ENCODE measurements around the gene SH3RF3. TPM values are rescaled to one million over a fixed set of nuclear protein-coding genes. Genes with fewer than 3 reads are reported as not detected.

The SH3RF3 gene
- total RNA-seq, 2 donors from 2014 or later, result 1.4 to 17.0 TPM

- no peaks in the 10 kb centered on the region for H3K36me3 ChIP-seq
- intact Hi-C loops (cut with DNase I), result no loop called here
- no peak for TF ChIP-seq POLR2A (IDR thresholded peaks at IDR 0.05)
- TF ChIP-seq POLR2AphosphoS5 (IDR thresholded peaks at IDR 0.05), result peak; percentile 14
- no peak for TF ChIP-seq CTCF (IDR thresholded peaks at IDR 0.05)
- 53% methylated on average over 24 of the region's 24 CpGs for WGBS
- H3K4me1 ChIP-seq (replicated peaks), result no peaks in the 10 kb centered on the region
- H3K27me3 ChIP-seq (replicated peaks; ENCODE audit: insufficient read depth), result no peaks in the 10 kb centered on the region
- no peak overlapping the region for H3K27ac ChIP-seq
- no peak overlapping the region for H3K4me3 ChIP-seq
- no peaks in the 10 kb centered on the region for H3K9me3 ChIP-seq
- DNase-seq (ENCODE audit: low spot score), result peak; percentile 41
Measured at GRCh38 chr2:109331896-109332848, 203.2 kb downstream of the SH3RF3 start.

DNA sequence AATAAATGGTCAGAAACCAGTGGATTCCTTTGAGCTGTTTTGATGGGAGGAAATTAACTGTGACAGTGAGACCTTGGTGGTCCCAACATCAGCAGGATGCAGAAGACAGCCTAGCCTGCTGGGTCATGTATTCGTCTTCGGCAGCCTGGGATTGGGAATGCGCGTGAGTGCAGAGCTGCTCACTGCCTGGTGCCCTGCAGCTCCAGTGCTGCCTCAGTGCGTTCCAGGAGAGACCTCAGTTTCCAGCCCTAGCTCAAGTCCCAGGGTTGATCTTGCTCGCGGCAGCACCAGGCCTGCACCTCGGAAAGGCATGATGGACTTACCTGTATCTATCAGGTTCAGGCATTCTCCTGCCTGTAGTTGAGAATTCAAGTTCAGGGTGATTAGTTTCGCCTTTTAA lies 203.9 kb downstream of the SH3RF3 start:
- intact Hi-C loops (cut with DNase I), result no loop called here
- no peaks in the 10 kb centered on the region for H3K27me3 ChIP-seq (replicated peaks; ENCODE audit: insufficient read depth)
- 93% methylated on average over 9 of the region's 9 CpGs for WGBS
- no peak overlapping the region for H3K4me3 ChIP-seq
- no peak overlapping the region for H3K27ac ChIP-seq
- no peaks in the 10 kb centered on the region for H3K36me3 ChIP-seq
- no peaks in the 10 kb centered on the region for H3K4me1 ChIP-seq (replicated peaks)
- TF ChIP-seq POLR2A (IDR thresholded peaks at IDR 0.05), result no peak
- no peak for TF ChIP-seq POLR2AphosphoS5 (IDR thresholded peaks at IDR 0.05)
- TF ChIP-seq CTCF (IDR thresholded peaks at IDR 0.05), result no peak
- H3K9me3 ChIP-seq, result no peaks in the 10 kb centered on the region
- no peak for DNase-seq (ENCODE audit: low spot score)

- H3K4me3 ChIP-seq, result no peak overlapping the region
- TF ChIP-seq CTCF (IDR thresholded peaks at IDR 0.05) (no peak), POLR2A (IDR thresholded peaks at IDR 0.05) (no peak), POLR2AphosphoS5 (IDR thresholded peaks at IDR 0.05) (no peak)
- H3K9me3 ChIP-seq, result no peaks in the 10 kb centered on the region
- no peaks in the 10 kb centered on the region for H3K27me3 ChIP-seq (replicated peaks; ENCODE audit: insufficient read depth)
- no peaks in the 10 kb centered on the region for H3K4me1 ChIP-seq (replicated peaks)
- no peak for DNase-seq (ENCODE audit: low spot score)
- 75% methylated on average over 7 of the region's 7 CpGs for WGBS
- intact Hi-C loops (cut with DNase I), result no loop called here
- H3K27ac ChIP-seq, result no peak overlapping the region
- no peaks in the 10 kb centered on the region for H3K36me3 ChIP-seq
Measured at GRCh38 chr2:109333414-109334210, 204.6 kb downstream of the SH3RF3 start.

- no peak overlapping the region for H3K27ac ChIP-seq
Measured at GRCh38 chr2:109335631-109336176, 206.7 kb downstream of the SH3RF3 start.

More at GRCh38 chr2:109335631-109336176, 206.7 kb downstream of the SH3RF3 start:
- no peak overlapping the region for H3K4me3 ChIP-seq
- H3K4me1 ChIP-seq (replicated peaks), result no peaks in the 10 kb centered on the region
- TF ChIP-seq POLR2A (IDR thresholded peaks at IDR 0.05) (no peak), CTCF (IDR thresholded peaks at IDR 0.05) (no peak), POLR2AphosphoS5 (IDR thresholded peaks at IDR 0.05) (no peak)
- H3K9me3 ChIP-seq, result no peaks in the 10 kb centered on the region
- H3K27me3 ChIP-seq (replicated peaks; ENCODE audit: insufficient read depth), result no peaks in the 10 kb centered on the region
- no peak for DNase-seq (ENCODE audit: low spot score)
- 72% methylated on average over 12 of the region's 12 CpGs for WGBS
- no peaks in the 10 kb centered on the region for H3K36me3 ChIP-seq
- intact Hi-C loops (cut with DNase I), result no loop called here
